ENCODE measurements around the gene SYNE2. TPM values are rescaled to one million over a fixed set of nuclear protein-coding genes. Genes with fewer than 3 reads are reported as not detected.

The SYNE2 gene
- total RNA-seq, 1 donor from 2014 or later, result 81.4 TPM

GRCh38 chr14:64234877-64235651, 382.3 kb downstream of the SYNE2 start:
- peaks cover 14 to 26% (median 20%) of the 10 kb centered on the region in 3 donors for H3K4me1 ChIP-seq (ENCODE audit: control insufficient read depth in 3 of 3, insufficient read depth in 3 of 3, low read length in 3 of 3)

GRCh38 chr14:64235652-64236640, 383.1 kb downstream of the SYNE2 start:
- no peak overlapping the region for H3K27ac ChIP-seq (ENCODE audit: low read depth, low read length)
- H3K36me3 ChIP-seq (ENCODE audit: control insufficient read depth in 3 of 3, insufficient read depth in 3 of 3, low read length in 3 of 3), result peaks cover 0 to 9% (median 3%) of the 10 kb centered on the region in 3 donors
- H3K27me3 ChIP-seq (ENCODE audit: control insufficient read depth in 3 of 3, insufficient read depth in 3 of 3, low read length in 3 of 3), result peaks cover 0 to 2% (median 0%) of the 10 kb centered on the region in 3 donors

More at GRCh38 chr14:64234877-64235651, 382.3 kb downstream of the SYNE2 start:
- H3K4me3 ChIP-seq (ENCODE audit: low read length in 3 of 3), result no peak overlapping the region
- no peak overlapping the region for H3K9ac ChIP-seq (ENCODE audit: low read depth in 1 of 3, low read length in 3 of 3)
- H3K36me3 ChIP-seq (ENCODE audit: control insufficient read depth in 3 of 3, insufficient read depth in 3 of 3, low read length in 3 of 3), result peaks cover 0 to 13% (median 6%) of the 10 kb centered on the region in 3 donors
- H3K9me3 ChIP-seq (ENCODE audit: control insufficient read depth in 3 of 3, low read length in 3 of 3), result no peaks in the 10 kb centered on the region
- no peak overlapping the region for H3K27ac ChIP-seq (ENCODE audit: low read depth, low read length)
- peaks cover 0 to 2% (median 0%) of the 10 kb centered on the region in 3 donors for H3K27me3 ChIP-seq (ENCODE audit: control insufficient read depth in 3 of 3, insufficient read depth in 3 of 3, low read length in 3 of 3)

GRCh38 chr14:64238049-64238448, 385.2 kb downstream of the SYNE2 start:
- Histone ChIP-seq H3K27me3 (ENCODE audit: control insufficient read depth in 3 of 3, insufficient read depth in 3 of 3, low read length in 3 of 3) (peaks cover 0 to 2% (median 0%) of the 10 kb centered on the region in 3 donors), H3K27ac (ENCODE audit: low read depth, low read length) (no peak overlapping the region), H3K9ac (ENCODE audit: low read depth in 1 of 3, low read length in 3 of 3) (no peak overlapping the region), H3K4me1 (ENCODE audit: control insufficient read depth in 3 of 3, insufficient read depth in 3 of 3, low read length in 3 of 3) (peaks cover 0 to 7% (median 3%) of the 10 kb centered on the region in 3 donors), H3K36me3 (ENCODE audit: control insufficient read depth in 3 of 3, insufficient read depth in 3 of 3, low read length in 3 of 3) (no peaks in the 10 kb centered on the region), H3K9me3 (ENCODE audit: control insufficient read depth in 3 of 3, low read length in 3 of 3) (no peaks in the 10 kb centered on the region), H3K4me3 (ENCODE audit: low read length in 3 of 3) (no peak overlapping the region)

More at GRCh38 chr14:64235652-64236640, 383.1 kb downstream of the SYNE2 start:
- H3K4me1 ChIP-seq (ENCODE audit: control insufficient read depth in 3 of 3, insufficient read depth in 3 of 3, low read length in 3 of 3), result peaks cover 14 to 24% (median 20%) of the 10 kb centered on the region in 3 donors
- H3K4me3 ChIP-seq (ENCODE audit: low read length in 3 of 3), result no peak overlapping the region
- no peak overlapping the region for H3K9ac ChIP-seq (ENCODE audit: low read depth in 1 of 3, low read length in 3 of 3)
- H3K9me3 ChIP-seq (ENCODE audit: control insufficient read depth in 3 of 3, low read length in 3 of 3), result no peaks in the 10 kb centered on the region

GRCh38 chr14:64238631-64239030, 385.8 kb downstream of the SYNE2 start:
- Histone ChIP-seq H3K4me3 (ENCODE audit: low read length in 3 of 3) (no peak overlapping the region), H3K36me3 (ENCODE audit: control insufficient read depth in 3 of 3, insufficient read depth in 3 of 3, low read length in 3 of 3) (no peaks in the 10 kb centered on the region), H3K9me3 (ENCODE audit: control insufficient read depth in 3 of 3, low read length in 3 of 3) (no peaks in the 10 kb centered on the region), H3K4me1 (ENCODE audit: control insufficient read depth in 3 of 3, insufficient read depth in 3 of 3, low read length in 3 of 3) (peaks cover 0 to 6% (median 2%) of the 10 kb centered on the region in 3 donors), H3K9ac (ENCODE audit: low read depth in 1 of 3, low read length in 3 of 3) (no peak overlapping the region), H3K27me3 (ENCODE audit: control insufficient read depth in 3 of 3, insufficient read depth in 3 of 3, low read length in 3 of 3) (peaks cover 0 to 2% (median 0%) of the 10 kb centered on the region in 3 donors), H3K27ac (ENCODE audit: low read depth, low read length) (no peak overlapping the region)

GRCh38 chr14:64244279-64244678, 391.5 kb downstream of the SYNE2 start:
- H3K4me3 ChIP-seq (ENCODE audit: low read length in 3 of 3), result no peak overlapping the region
- H3K36me3 ChIP-seq (ENCODE audit: control insufficient read depth in 3 of 3, insufficient read depth in 3 of 3, low read length in 3 of 3), result no peaks in the 10 kb centered on the region
- H3K9ac ChIP-seq (ENCODE audit: low read depth in 1 of 3, low read length in 3 of 3), result no peak overlapping the region
- no peak overlapping the region for H3K27ac ChIP-seq (ENCODE audit: low read depth, low read length)
- no peaks in the 10 kb centered on the region for H3K4me1 ChIP-seq (ENCODE audit: control insufficient read depth in 3 of 3, insufficient read depth in 3 of 3, low read length in 3 of 3)
- H3K27me3 ChIP-seq (ENCODE audit: control insufficient read depth in 3 of 3, insufficient read depth in 3 of 3, low read length in 3 of 3), result peaks cover 0 to 2% (median 0%) of the 10 kb centered on the region in 3 donors
- H3K9me3 ChIP-seq (ENCODE audit: control insufficient read depth in 3 of 3, low read length in 3 of 3), result no peaks in the 10 kb centered on the region

GRCh38 chr14:64245491-64245890, 392.7 kb downstream of the SYNE2 start:
- H3K9ac ChIP-seq (ENCODE audit: low read depth in 1 of 3, low read length in 3 of 3), result no peak overlapping the region
- H3K4me1 ChIP-seq (ENCODE audit: control insufficient read depth in 3 of 3, insufficient read depth in 3 of 3, low read length in 3 of 3), result no peaks in the 10 kb centered on the region
- H3K36me3 ChIP-seq (ENCODE audit: control insufficient read depth in 3 of 3, insufficient read depth in 3 of 3, low read length in 3 of 3), result no peaks in the 10 kb centered on the region
- H3K27ac ChIP-seq (ENCODE audit: low read depth, low read length), result no peak overlapping the region
- H3K27me3 ChIP-seq (ENCODE audit: control insufficient read depth in 3 of 3, insufficient read depth in 3 of 3, low read length in 3 of 3), result no peaks in the 10 kb centered on the region
- H3K4me3 ChIP-seq (ENCODE audit: low read length in 3 of 3), result no peak overlapping the region
- H3K9me3 ChIP-seq (ENCODE audit: control insufficient read depth in 3 of 3, low read length in 3 of 3), result no peaks in the 10 kb centered on the region

GRCh38 chr14:64246688-64247087, 393.9 kb downstream of the SYNE2 start:
- H3K4me3 ChIP-seq (ENCODE audit: low read length in 3 of 3), result no peak overlapping the region
- no peak overlapping the region for H3K9ac ChIP-seq (ENCODE audit: low read depth in 1 of 3, low read length in 3 of 3)
- H3K9me3 ChIP-seq (ENCODE audit: control insufficient read depth in 3 of 3, low read length in 3 of 3), result no peaks in the 10 kb centered on the region
- H3K4me1 ChIP-seq (ENCODE audit: control insufficient read depth in 3 of 3, insufficient read depth in 3 of 3, low read length in 3 of 3), result no peaks in the 10 kb centered on the region
- no peaks in the 10 kb centered on the region for H3K36me3 ChIP-seq (ENCODE audit: control insufficient read depth in 3 of 3, insufficient read depth in 3 of 3, low read length in 3 of 3)
- no peak overlapping the region for H3K27ac ChIP-seq (ENCODE audit: low read depth, low read length)
- no peaks in the 10 kb centered on the region for H3K27me3 ChIP-seq (ENCODE audit: control insufficient read depth in 3 of 3, insufficient read depth in 3 of 3, low read length in 3 of 3)

- Histone ChIP-seq H3K36me3 (ENCODE audit: control insufficient read depth in 3 of 3, insufficient read depth in 3 of 3, low read length in 3 of 3) (no peaks in the 10 kb centered on the region), H3K27ac (ENCODE audit: low read depth, low read length) (no peak overlapping the region), H3K9ac (ENCODE audit: low read depth in 1 of 3, low read length in 3 of 3) (no peak overlapping the region), H3K4me3 (ENCODE audit: low read length in 3 of 3) (no peak overlapping the region), H3K9me3 (ENCODE audit: control insufficient read depth in 3 of 3, low read length in 3 of 3) (no peaks in the 10 kb centered on the region), H3K4me1 (ENCODE audit: control insufficient read depth in 3 of 3, insufficient read depth in 3 of 3, low read length in 3 of 3) (no peaks in the 10 kb centered on the region), H3K27me3 (ENCODE audit: control insufficient read depth in 3 of 3, insufficient read depth in 3 of 3, low read length in 3 of 3) (no peaks in the 10 kb centered on the region)
Observed at GRCh38 chr14:64247195-64247594, 394.4 kb downstream of the SYNE2 start.

- no peak overlapping the region for H3K9ac ChIP-seq (ENCODE audit: low read depth in 1 of 3, low read length in 3 of 3)
- no peaks in the 10 kb centered on the region for H3K9me3 ChIP-seq (ENCODE audit: control insufficient read depth in 3 of 3, low read length in 3 of 3)
- H3K4me3 ChIP-seq (ENCODE audit: low read length in 3 of 3), result no peak overlapping the region
- H3K36me3 ChIP-seq (ENCODE audit: control insufficient read depth in 3 of 3, insufficient read depth in 3 of 3, low read length in 3 of 3), result no peaks in the 10 kb centered on the region
- no peaks in the 10 kb centered on the region for H3K27me3 ChIP-seq (ENCODE audit: control insufficient read depth in 3 of 3, insufficient read depth in 3 of 3, low read length in 3 of 3)
- H3K4me1 ChIP-seq (ENCODE audit: control insufficient read depth in 3 of 3, insufficient read depth in 3 of 3, low read length in 3 of 3), result no peaks in the 10 kb centered on the region
- H3K27ac ChIP-seq (ENCODE audit: low read depth, low read length), result no peak overlapping the region
Observed at GRCh38 chr14:64248689-64249088, 395.9 kb downstream of the SYNE2 start.
